Naive thymus-derived CD4-positive, alpha-beta T cell (primary cell): Measurements from ENCODE around the gene RPP30. TPM values are rescaled to one million over a fixed set of nuclear protein-coding genes. Genes with fewer than 3 reads are reported as not detected.

Source experiments
- ATAC-seq: fragments of 150-1000 bp; cut with Tn5 transposase; 2 replicates; pipeline ENCODE4 v1.10.0; 2021; ENCODE audit warnings: mild to moderate bottlenecking, moderate library complexity
- CTCF ChIA-PET: fragments of 350-600 bp; sonication (Branson Sonifier 250); formaldehyde crosslinking; loops from one replicate; lab custom pipeline; 2021; ENCODE audit warnings: antibody characterized with exemption; lab: Charles Lee
- POLR2A ChIA-PET: fragments of 350-600 bp; sonication (Branson Sonifier 250); formaldehyde crosslinking; loops from one replicate; lab custom pipeline; 2021; ENCODE audit warnings: antibody characterized with exemption, inconsistent platforms; lab: Charles Lee
- DNase-seq, 9 donors: peaks; one replicate each; pipeline versions ENCODE4 v3.0.0 to v3.0.0-alpha.2; 2020 to 2022; ENCODE audit warnings: mixed read lengths in 1 of 9
- H3K27ac ChIP-seq: one replicate; pipeline ENCODE4 v1.7.0; 2013; ENCODE audit warnings: mild to moderate bottlenecking, low read depth, low read length, moderate library complexity
- H3K27me3 ChIP-seq, 2 donors: one replicate each; pipeline ENCODE4 v1.7.0; 2013; ENCODE audit warnings: low read length in 2 of 2, mild to moderate bottlenecking in 2 of 2, moderate library complexity in 2 of 2; ENCODE audit not compliant: control insufficient read depth in 2 of 2, insufficient read depth in 2 of 2
- H3K36me3 ChIP-seq, 3 experiments: 1 replicate in 2 of 3; 2 replicates in 1 of 3; pipeline ENCODE4 v1.7.0; 2013; ENCODE audit warnings: low read length in 3 of 3, mild to moderate bottlenecking in 3 of 3, moderate library complexity in 1 of 3; ENCODE audit not compliant: insufficient read depth in 3 of 3, control insufficient read depth in 2 of 3
- H3K4me1 ChIP-seq, 2 donors: one replicate each; pipeline ENCODE4 v1.7.0; 2013; ENCODE audit warnings: low read length in 2 of 2, mild to moderate bottlenecking in 2 of 2, moderate library complexity in 1 of 2; ENCODE audit not compliant: control insufficient read depth in 2 of 2, insufficient read depth in 2 of 2
- H3K4me3 ChIP-seq: 2 replicates; pipeline ENCODE4 v1.7.0; 2013; ENCODE audit warnings: mild to moderate bottlenecking, low read length
- H3K9me3 ChIP-seq, 3 experiments: 1 replicate in 2 of 3; 2 replicates in 1 of 3; pipeline ENCODE4 v1.7.0; 2013; ENCODE audit warnings: low read length in 3 of 3; ENCODE audit not compliant: control insufficient read depth in 2 of 3
- H3K27ac Mint-ChIP-seq, 9 donors: one replicate each; pipeline ENCODE4 v1.8.0; 2020 to 2022; ENCODE audit warnings: mixed read lengths in 9 of 9, mild to moderate bottlenecking in 8 of 9, moderate library complexity in 5 of 9, inconsistent platforms in 2 of 9
- H3K27me3 Mint-ChIP-seq, 5 donors: one replicate each; pipeline ENCODE4 v1.8.0; 2021 to 2022; ENCODE audit warnings: mixed read lengths in 5 of 5, mild to moderate bottlenecking in 1 of 5
- H3K36me3 Mint-ChIP-seq, 5 donors: one replicate each; pipeline ENCODE4 v1.8.0; 2020 to 2022; ENCODE audit warnings: mixed read lengths in 5 of 5, mild to moderate bottlenecking in 3 of 5, inconsistent platforms in 1 of 5
- H3K4me1 Mint-ChIP-seq, 7 donors: one replicate each; pipeline ENCODE4 v1.8.0; 2020 to 2022; ENCODE audit warnings: mixed read lengths in 7 of 7, mild to moderate bottlenecking in 3 of 7, inconsistent platforms in 1 of 7
- H3K4me3 Mint-ChIP-seq, 10 donors: one replicate each; pipeline ENCODE4 v1.8.0; 2020 to 2022; ENCODE audit warnings: mild to moderate bottlenecking in 10 of 10, mixed read lengths in 10 of 10, moderate library complexity in 6 of 10, inconsistent platforms in 2 of 10
- H3K9me3 Mint-ChIP-seq, 11 donors: one replicate each; pipeline ENCODE4 v1.8.0; 2020 to 2022; ENCODE audit warnings: mixed read lengths in 11 of 11, mild to moderate bottlenecking in 4 of 11, inconsistent platforms in 1 of 11, moderate library complexity in 1 of 11
- intact Hi-C, 2 donors: fragments of 100-400 bp; cut with micrococcal nuclease; formaldehyde crosslinking; loops; one replicate each; pipeline ENCODE4 v1.15.1; 2023
- polyA plus RNA-seq, 2 donors: library from polyadenylated mRNA; unstranded; fragments of 300-500 nt; fragmentation: Illumina TruSeq; gene quantifications; one replicate each; pipeline ENCODE4 v1.2.3, GENCODE V29; 2021
- total RNA-seq, 6 experiments: library from RNA in 5 of 6; stranded (reverse) in 5 of 6; gene quantifications; 1 replicate in 5 of 6; 2 replicates in 1 of 6; pipeline ENCODE4 v1.2.3 and lab custom pipeline; 2021 to 2026

The RPP30 gene
- total and polyA plus RNA-seq, 7 experiments from 2014 or later: 24.1 to 50.0 (median 38.1) TPM

- ATAC-seq (no peak), DNase-seq (no peak)
- Mint-ChIP-seq H3K9me3 (no peaks in the 10 kb centered on the region), H3K4me1 (peaks cover 0 to 1% (median 0%) of the 10 kb centered on the region in 7 donors), H3K36me3 (no peaks in the 10 kb centered on the region), H3K27ac (no peak within 1 kb of the TSS), H3K27me3 (peaks cover 0 to 55% (median 22%) of the 10 kb centered on the region in 5 donors), H3K4me3 (no peak within 1 kb of the TSS)
- intact Hi-C loops: no loop called here
- Histone ChIP-seq H3K4me1 (no peaks in the 10 kb centered on the region), H3K27ac (no peak within 1 kb of the TSS), H3K27me3 (no peaks in the 10 kb centered on the region), H3K9me3 (no peaks in the 10 kb centered on the region), H3K36me3 (no peaks in the 10 kb centered on the region), H3K4me3 (no peak within 1 kb of the TSS)
- ChIA-PET POLR2A (no interaction called here), CTCF (interaction anchor here (1.0 kb wide), 1 partner anchor 241 kb away, joined by 3 read pairs; no protein-coding TSS in a partner anchor)
Observed at GRCh38 chr10:90920986-90921666, 49.4 kb downstream of the RPP30 start, which contains the start of gene ANKRD1. ANKRD1 (minus strand) TSS chr10:90921087; CDS start chr10:90921027, 60 bp downstream.

GRCh38 chr10:90921906-90922305 lies 50.1 kb downstream of the RPP30 start:
- H3K27me3 ChIP-seq: no peaks in the 10 kb centered on the region
- H3K36me3 ChIP-seq: no peaks in the 10 kb centered on the region
- Mint-ChIP-seq H3K4me1 (peaks cover 0 to 1% (median 0%) of the 10 kb centered on the region in 7 donors), H3K27me3 (peaks cover 0 to 56% (median 26%) of the 10 kb centered on the region in 5 donors), H3K9me3 (no peaks in the 10 kb centered on the region), H3K36me3 (no peaks in the 10 kb centered on the region), H3K4me3 (no peak overlapping the region), H3K27ac (no peak overlapping the region)
- CTCF ChIA-PET: interaction anchor here (1.0 kb wide), 1 partner anchor 240 kb away, joined by 3 read pairs; no protein-coding TSS in a partner anchor
- POLR2A ChIA-PET: no interaction called here
- no peak overlapping the region for H3K27ac ChIP-seq
- intact Hi-C loops: no loop called here
- H3K4me3 ChIP-seq: no peak overlapping the region
- no peak for ATAC-seq
- H3K4me1 ChIP-seq: no peaks in the 10 kb centered on the region
- H3K9me3 ChIP-seq: no peaks in the 10 kb centered on the region
- no peak for DNase-seq

- H3K36me3 Mint-ChIP-seq: no peaks in the 10 kb centered on the region
- no peak overlapping the region for H3K27ac ChIP-seq
- H3K27me3 Mint-ChIP-seq: peaks cover 8 to 57% (median 23%) of the 10 kb centered on the region in 5 donors
- H3K36me3 ChIP-seq: no peaks in the 10 kb centered on the region
- ChIA-PET CTCF (interaction anchor here (1.1 kb wide), 1 partner anchor 12 kb away, joined by 3 read pairs; no protein-coding TSS in a partner anchor), POLR2A (no interaction called here)
- no peak for DNase-seq
- intact Hi-C loops: no loop called here
- no peaks in the 10 kb centered on the region for H3K27me3 ChIP-seq
- H3K4me3 Mint-ChIP-seq: no peak overlapping the region
- peaks cover 0 to 1% (median 0%) of the 10 kb centered on the region in 7 donors for H3K4me1 Mint-ChIP-seq
- H3K4me1 ChIP-seq: no peaks in the 10 kb centered on the region
- no peak overlapping the region for H3K4me3 ChIP-seq
- no peaks in the 10 kb centered on the region for H3K9me3 Mint-ChIP-seq
- no peak for ATAC-seq
- no peaks in the 10 kb centered on the region for H3K9me3 ChIP-seq
- H3K27ac Mint-ChIP-seq: no peak overlapping the region
Observed at GRCh38 chr10:90923111-90923731, 51.4 kb downstream of the RPP30 start.

GRCh38 chr10:90924552-90924951 lies 52.8 kb downstream of the RPP30 start:
- Mint-ChIP-seq H3K4me3 (no peak overlapping the region), H3K9me3 (no peaks in the 10 kb centered on the region), H3K27ac (no peak overlapping the region), H3K4me1 (peaks cover 0 to 1% (median 0%) of the 10 kb centered on the region in 7 donors), H3K36me3 (no peaks in the 10 kb centered on the region), H3K27me3 (peaks cover 12 to 57% (median 19%) of the 10 kb centered on the region in 5 donors)
- Histone ChIP-seq H3K4me1 (no peaks in the 10 kb centered on the region), H3K9me3 (no peaks in the 10 kb centered on the region), H3K27ac (no peak overlapping the region), H3K4me3 (no peak overlapping the region), H3K36me3 (no peaks in the 10 kb centered on the region), H3K27me3 (no peaks in the 10 kb centered on the region)
- POLR2A ChIA-PET: no interaction called here
- CTCF ChIA-PET: no interaction called here
- intact Hi-C loops: no loop called here
- ATAC-seq: no peak
- no peak for DNase-seq

- no peak overlapping the region for H3K4me3 ChIP-seq
- H3K9me3 Mint-ChIP-seq: no peaks in the 10 kb centered on the region
- H3K36me3 Mint-ChIP-seq: no peaks in the 10 kb centered on the region
- no peaks in the 10 kb centered on the region for H3K9me3 ChIP-seq
- ChIA-PET POLR2A (no interaction called here), CTCF (no interaction called here)
- no peaks in the 10 kb centered on the region for H3K4me1 ChIP-seq
- no peak overlapping the region for H3K27ac ChIP-seq
- H3K27me3 Mint-ChIP-seq: peaks cover 14 to 54% (median 24%) of the 10 kb centered on the region in 5 donors
- H3K27me3 ChIP-seq: no peaks in the 10 kb centered on the region
- H3K4me3 Mint-ChIP-seq: no peak overlapping the region
- H3K36me3 ChIP-seq: no peaks in the 10 kb centered on the region
- no peak overlapping the region for H3K27ac Mint-ChIP-seq
- H3K4me1 Mint-ChIP-seq: peaks cover 0 to 1% (median 0%) of the 10 kb centered on the region in 7 donors
- ATAC-seq (no peak), DNase-seq (no peak)
- intact Hi-C loops: no loop called here
Observed at GRCh38 chr10:90925079-90926029, 53.6 kb downstream of the RPP30 start.

- H3K4me3 ChIP-seq: no peak overlapping the region
- Mint-ChIP-seq H3K4me3 (no peak overlapping the region), H3K9me3 (no peaks in the 10 kb centered on the region), H3K36me3 (no peaks in the 10 kb centered on the region), H3K4me1 (peaks cover 0 to 1% (median 0%) of the 10 kb centered on the region in 7 donors), H3K27me3 (peaks cover 14 to 50% (median 24%) of the 10 kb centered on the region in 5 donors), H3K27ac (no peak overlapping the region)
- H3K9me3 ChIP-seq: no peaks in the 10 kb centered on the region
- no peaks in the 10 kb centered on the region for H3K27me3 ChIP-seq
- H3K27ac ChIP-seq: no peak overlapping the region
- ChIA-PET CTCF (no interaction called here), POLR2A (no interaction called here)
- intact Hi-C loops: no loop called here
- no peak for DNase-seq
- no peaks in the 10 kb centered on the region for H3K4me1 ChIP-seq
- H3K36me3 ChIP-seq: no peaks in the 10 kb centered on the region
- ATAC-seq: no peak
Observed at GRCh38 chr10:90927293-90927692, 55.5 kb downstream of the RPP30 start.
